HL-60 (cell line): Measurements from ENCODE around the gene SOWAHA.

Experiments used
- DNase-seq, 2 experiments: peaks; one replicate each; pipeline ENCODE4 v3.0.0-alpha.2; 2010 to 2020; ENCODE audit warnings: low read depth in 1 of 2, low spot score in 1 of 2
- H3K27ac ChIP-seq: fragments of 250-450 bp; sonication (Bioruptor Pico); replicated peaks from 2 replicates; pipeline ENCODE4 v1.5.1; 2020; ENCODE audit warnings: mild to moderate bottlenecking, moderate library complexity
- H3K27me3 ChIP-seq: fragments of 250-450 bp; sonication (Bioruptor Pico); 2 replicates; pipeline ENCODE4 v1.5.1; 2021; ENCODE audit warnings: mild to moderate bottlenecking, moderate library complexity; ENCODE audit not compliant: insufficient read depth, poor library complexity, severe bottlenecking
- H3K4me3 ChIP-seq: replicated peaks from 2 replicates; pipeline ENCODE4 v1.5.1; 2011; ENCODE audit warnings: mild to moderate bottlenecking, control low read depth, low read length; ENCODE audit not compliant: insufficient read depth
- CTCF ChIP-seq: IDR thresholded peaks from one replicate; pipeline ENCODE4 v1.5.1; 2011; ENCODE audit warnings: low read length, control low read depth, inconsistent platforms; ENCODE audit not compliant: insufficient read depth
- GABPA ChIP-seq: IDR thresholded peaks from 2 replicates; pipeline ENCODE4 v1.6.1; 2012; ENCODE audit warnings: low read depth
- POLR2AphosphoS5 ChIP-seq: IDR thresholded peaks from 2 replicates; pipeline ENCODE4 v1.6.1; 2012; ENCODE audit warnings: low read depth
- REST ChIP-seq: IDR thresholded peaks from 2 replicates; pipeline ENCODE4 v1.6.1; 2012; ENCODE audit warnings: low read depth; ENCODE audit not compliant: insufficient replicate concordance
- SPI1 ChIP-seq: IDR thresholded peaks from 2 replicates; pipeline ENCODE4 v1.6.1; 2012; ENCODE audit warnings: low read depth, mild to moderate bottlenecking, borderline replicate concordance

SOWAHA gene

GRCh38 chr5:132777209-132778069, 35.7 kb upstream of the SOWAHA start, which contains the start of gene SEPTIN8:
Gene SEPTIN8, minus strand, starts transcription at chr5:132777239. Its CDS starts 102 bp downstream, at chr5:132777137.
- Histone ChIP-seq H3K4me3 (peak within 1 kb of the TSS; percentile 55), H3K27me3 (no peaks in the 10 kb centered on the region), H3K27ac (no peak within 1 kb of the TSS; the same call in 1 of the 2 replicates)
- no peak for TF ChIP-seq CTCF
- TF ChIP-seq SPI1 = peak; percentile 16; the same call in 1 of the 2 replicates
- no peak for DNase-seq

GRCh38 chr5:132778129-132778528, 35.0 kb upstream of the SOWAHA start:
- no peak for DNase-seq
- Histone ChIP-seq H3K27me3 (no peaks in the 10 kb centered on the region), H3K27ac (no peak overlapping the region), H3K4me3 (no peak overlapping the region)
- TF ChIP-seq POLR2AphosphoS5 = no peak
- no peak for TF ChIP-seq REST
- no peak for TF ChIP-seq SPI1
- TF ChIP-seq GABPA = no peak
- no peak for TF ChIP-seq CTCF

GRCh38 chr5:132778856-132779255, 34.2 kb upstream of the SOWAHA start:
- TF ChIP-seq POLR2AphosphoS5 = no peak
- TF ChIP-seq REST = no peak
- TF ChIP-seq SPI1 = no peak
- TF ChIP-seq GABPA = no peak
- no peak for TF ChIP-seq CTCF
- Histone ChIP-seq H3K4me3 (no peak overlapping the region), H3K27ac (no peak overlapping the region), H3K27me3 (no peaks in the 10 kb centered on the region)
- DNase-seq = no peak

GRCh38 chr5:132779961-132780360, 33.1 kb upstream of the SOWAHA start:
- no peak for TF ChIP-seq SPI1
- TF ChIP-seq CTCF = no peak
- no peak for TF ChIP-seq POLR2AphosphoS5
- no peak overlapping the region for H3K27ac ChIP-seq
- no peak overlapping the region for H3K4me3 ChIP-seq
- no peak for DNase-seq
- H3K27me3 ChIP-seq = no peaks in the 10 kb centered on the region
